Sigmoid colon (tissue), 7 donors: ENCODE measurements around the gene RBM42. TPM values are rescaled to one million over a fixed set of nuclear protein-coding genes. Genes with fewer than 3 reads are reported as not detected.

Source experiments
- DNase-seq: peaks from one replicate; pipeline ENCODE4 v3.0.0-alpha.2; 2019
- H3K27ac ChIP-seq, 4 donors: fragments of 200-600 bp; sonication (generic); one replicate each; pipeline ENCODE4 v1.5.1; 2016 to 2019; ENCODE audit warnings: mild to moderate bottlenecking in 1 of 4
- H3K27me3 ChIP-seq, 3 donors: fragments of 200-600 bp; sonication (generic); one replicate each; pipeline ENCODE4 v1.5.1; 2019; ENCODE audit warnings: mild to moderate bottlenecking in 1 of 3
- H3K36me3 ChIP-seq, 4 donors: fragments of 200-600 bp; sonication (generic); one replicate each; pipeline ENCODE4 v1.5.1; 2016 to 2019
- H3K4me1 ChIP-seq, 4 donors: fragments of 200-600 bp; sonication (generic); one replicate each; pipeline ENCODE4 v1.5.1; 2017 to 2019
- H3K4me3 ChIP-seq, 4 donors: fragments of 200-600 bp; sonication (generic); one replicate each; pipeline ENCODE4 v1.5.1; 2017 to 2019; ENCODE audit warnings: mild to moderate bottlenecking in 2 of 4, moderate library complexity in 1 of 4
- H3K9me3 ChIP-seq, 4 donors: fragments of 200-600 bp in 3 of 4; sonication (generic) in 3 of 4; one replicate each; pipeline versions ENCODE4 v1.5.1 to v1.6.1; 2013 to 2019
- CTCF ChIP-seq, 4 experiments: fragments of 450-650 bp in 3 of 4; fragments of 200-600 bp in 1 of 4; IDR thresholded peaks; one replicate each; pipeline ENCODE4 v1.5.1; 2016 to 2019; ENCODE audit warnings: antibody characterized with exemption in 4 of 4, mild to moderate bottlenecking in 3 of 4, moderate library complexity in 2 of 4
- EP300 ChIP-seq, 4 donors: sonication (generic); formaldehyde crosslinking; IDR thresholded peaks; one replicate each; pipeline ENCODE4 v1.6.1; 2017; ENCODE audit warnings: antibody characterized with exemption in 4 of 4
- POLR2A ChIP-seq, 2 donors: fragments of 450-650 bp; IDR thresholded peaks; one replicate each; pipeline ENCODE4 v1.6.1; 2016; ENCODE audit warnings: antibody characterized with exemption in 2 of 2, mild to moderate bottlenecking in 2 of 2, moderate library complexity in 2 of 2
- POLR2AphosphoS5 ChIP-seq, 4 donors: sonication (generic); formaldehyde crosslinking; IDR thresholded peaks; one replicate each; pipeline ENCODE4 v1.6.1; 2017; ENCODE audit warnings: antibody characterized with exemption in 4 of 4
- WGBS, 2 donors: extraction: QIAGEN DNeasy Blood & Tissue Kit; methylation state at CpG; one replicate each; pipeline ENCODE4 v1.1.7; 2013; 5-methylcytosine and 5-hydroxymethylcytosine counted together
- intact Hi-C: fragments of 100-400 bp; cut with DNase I; formaldehyde crosslinking; loops from one replicate; pipeline ENCODE4 v1.15.1; 2023
- polyA plus RNA-seq, 3 donors: library from polyadenylated mRNA; stranded (reverse); fragments of 200-250 nt; gene quantifications; one replicate each; pipeline ENCODE4 v1.2.3, GENCODE V29; 2013
- total RNA-seq, 4 donors: library from RNA; depleted of rRNA; stranded (reverse); fragments of >200 nt; gene quantifications; one replicate each; pipeline ENCODE4 v1.1.0, GENCODE V29; 2016
- donor health status: healthy with polysubstance abuse.
- donor health status: Bipolar disorder and iron deficiency.
- donor health status: healthy.

RBM42 gene
- total and polyA plus RNA-seq, 7 donors = 43.5 to 78.3 (median 55.1) TPM

GRCh38 chr19:35655600-35655999 lies 26.8 kb downstream of the RBM42 start:
- Histone ChIP-seq H3K27me3 (no peaks in the 10 kb centered on the region), H3K4me3 (no peak overlapping the region), H3K36me3 (peaks cover 21 to 99% (median 75%) of the 10 kb centered on the region in 4 donors), H3K9me3 (no peaks in the 10 kb centered on the region), H3K27ac (no peak overlapping the region), H3K4me1 (peaks cover 0 to 7% (median under 1%) of the 10 kb centered on the region in 4 donors)
- no peak for TF ChIP-seq EP300 (IDR thresholded peaks at IDR 0.05)
- no peak for TF ChIP-seq POLR2A (IDR thresholded peaks at IDR 0.05)
- TF ChIP-seq POLR2AphosphoS5 (IDR thresholded peaks at IDR 0.05) = no peak
- TF ChIP-seq CTCF (IDR thresholded peaks at IDR 0.05) = no peak
- no peak for DNase-seq
- WGBS, 2 donors = 94 to 97% methylated on average over 4 of the region's 4 CpGs
- intact Hi-C loops = no loop called here

- intact Hi-C loops = no loop called here
- TF ChIP-seq POLR2A (IDR thresholded peaks at IDR 0.05) = no peak
- TF ChIP-seq EP300 (IDR thresholded peaks at IDR 0.05) = no peak
- no peak for TF ChIP-seq POLR2AphosphoS5 (IDR thresholded peaks at IDR 0.05)
- TF ChIP-seq CTCF (IDR thresholded peaks at IDR 0.05) = no peak
- DNase-seq = peak; percentile 14
- Histone ChIP-seq H3K9me3 (no peaks in the 10 kb centered on the region), H3K27me3 (no peaks in the 10 kb centered on the region), H3K4me1 (no peaks in the 10 kb centered on the region), H3K36me3 (peaks cover 21 to 100% (median 72%) of the 10 kb centered on the region in 4 donors), H3K27ac (no peak overlapping the region), H3K4me3 (no peak overlapping the region)
- 90 to 95% methylated on average over 6 of the region's 6 CpGs for WGBS, 2 donors
These were observed 27.9 kb downstream of the RBM42 start for GRCh38 chr19:35656700-35657099.

DNA sequence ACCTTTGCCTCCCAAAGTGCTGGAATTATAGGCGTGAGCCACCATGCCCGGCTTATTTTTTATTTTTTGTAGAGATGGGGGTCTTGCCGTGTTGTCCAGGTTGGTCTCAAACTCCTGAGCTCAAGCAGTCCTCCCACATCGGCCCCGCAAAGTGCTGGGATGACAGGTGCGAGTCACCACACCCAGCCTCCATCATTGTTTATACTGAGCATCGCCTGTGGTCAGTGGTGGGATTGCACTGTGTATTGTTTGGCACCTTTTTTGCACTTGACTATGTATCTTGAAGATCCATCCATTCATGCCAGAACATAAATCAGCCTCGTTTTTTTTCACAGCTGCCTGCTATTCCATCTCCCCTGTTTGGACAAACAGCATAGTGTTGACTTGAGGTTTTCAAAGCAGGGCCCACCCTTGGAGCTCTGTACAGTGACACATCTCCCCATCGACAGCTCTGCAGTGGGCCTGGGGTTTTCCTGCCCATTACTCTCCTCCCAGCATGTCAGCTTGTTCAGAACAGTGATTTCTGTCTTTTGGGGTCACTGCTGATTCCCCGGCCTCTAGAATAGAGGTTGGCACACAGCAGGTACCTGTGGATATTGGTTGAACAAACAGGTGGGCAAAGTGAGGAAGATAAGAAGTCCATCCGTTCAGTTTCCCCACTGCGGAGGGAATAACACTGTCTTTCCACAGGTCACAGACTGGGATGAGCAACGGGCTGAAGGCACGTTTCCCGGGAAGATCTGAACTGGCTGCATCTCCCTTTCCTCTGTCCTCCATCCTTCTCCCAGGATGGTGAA lies 29.3 kb downstream of the RBM42 start:
- 82 to 86% methylated on average over 15 of the region's 15 CpGs for WGBS, 2 donors
- H3K27ac ChIP-seq = no peak overlapping the region
- H3K9me3 ChIP-seq = no peaks in the 10 kb centered on the region
- TF ChIP-seq EP300 (IDR thresholded peaks at IDR 0.05) (no peak), POLR2A (IDR thresholded peaks at IDR 0.05) (no peak), CTCF (IDR thresholded peaks at IDR 0.05) (no peak), POLR2AphosphoS5 (IDR thresholded peaks at IDR 0.05) (no peak)
- no peaks in the 10 kb centered on the region for H3K27me3 ChIP-seq
- H3K4me3 ChIP-seq = no peak overlapping the region
- H3K36me3 ChIP-seq = peaks cover 21 to 100% (median 68%) of the 10 kb centered on the region in 4 donors
- intact Hi-C loops = no loop called here
- H3K4me1 ChIP-seq = no peaks in the 10 kb centered on the region
- no peak for DNase-seq

DNA sequence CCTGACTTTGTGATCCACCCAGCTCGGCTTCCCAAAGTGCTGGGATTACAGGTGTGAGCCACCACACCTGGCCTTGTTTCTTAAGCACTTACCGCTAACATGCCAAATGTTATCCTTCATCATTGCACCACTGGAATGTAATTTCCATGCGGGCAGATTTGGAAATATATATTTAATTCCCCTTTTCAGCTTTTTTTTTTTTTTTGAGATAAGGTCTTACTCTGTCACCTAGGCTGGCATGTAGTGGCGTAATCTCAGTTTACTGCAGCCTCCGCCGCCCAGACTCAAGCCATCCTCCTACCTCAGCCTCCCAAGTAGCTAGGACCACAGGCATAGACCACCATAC lies 33.1 kb downstream of the RBM42 start:
- intact Hi-C loops = no loop called here
- TF ChIP-seq POLR2A (IDR thresholded peaks at IDR 0.05) = no peak
- TF ChIP-seq EP300 (IDR thresholded peaks at IDR 0.05) = no peak
- no peak for TF ChIP-seq CTCF (IDR thresholded peaks at IDR 0.05)
- TF ChIP-seq POLR2AphosphoS5 (IDR thresholded peaks at IDR 0.05) = no peak
- Histone ChIP-seq H3K4me1 (no peaks in the 10 kb centered on the region), H3K27me3 (no peaks in the 10 kb centered on the region), H3K36me3 (peaks cover 18 to 92% (median 33%) of the 10 kb centered on the region in 4 donors), H3K9me3 (no peaks in the 10 kb centered on the region), H3K4me3 (no peak overlapping the region), H3K27ac (no peak overlapping the region)
- WGBS, 2 donors = 98 to 100% methylated on average over 6 of the region's 6 CpGs
- DNase-seq = no peak
